Measurements from ENCODE around the gene PDZK1IP1.

Gene PDZK1IP1, protein sequence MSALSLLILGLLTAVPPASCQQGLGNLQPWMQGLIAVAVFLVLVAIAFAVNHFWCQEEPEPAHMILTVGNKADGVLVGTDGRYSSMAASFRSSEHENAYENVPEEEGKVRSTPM

DNA sequence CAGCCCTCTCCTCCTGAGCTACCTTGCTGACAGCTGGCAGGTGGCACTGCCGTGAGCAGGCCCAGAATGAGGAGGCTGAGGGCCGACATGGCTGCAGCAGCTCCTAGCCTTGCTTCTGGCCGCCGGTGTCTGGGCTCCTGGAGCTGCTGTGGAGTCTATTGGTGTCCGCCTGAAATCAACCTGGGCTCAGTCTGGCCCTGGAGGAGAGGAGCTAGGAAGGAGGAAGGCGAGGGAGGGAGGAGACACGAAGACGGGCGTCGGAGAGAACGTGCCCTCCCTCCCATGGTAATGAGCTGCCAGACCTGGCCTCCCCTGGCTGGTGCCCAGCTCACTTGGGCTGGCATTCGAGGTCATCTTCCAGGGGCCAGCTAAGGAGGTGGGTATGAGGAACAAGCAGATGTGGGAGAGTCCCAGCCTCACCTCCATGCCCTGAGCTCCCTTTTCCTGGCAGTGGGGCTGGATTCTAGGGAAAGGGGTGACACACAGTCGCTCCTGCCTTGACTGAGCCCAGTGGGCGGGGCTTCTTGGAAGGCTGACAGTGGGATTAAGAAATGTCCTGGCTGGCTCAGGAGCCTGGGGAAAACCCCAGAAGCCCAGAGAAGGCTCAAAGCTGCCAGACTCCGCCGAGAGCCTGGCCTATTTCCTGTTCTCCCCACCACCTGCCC lies at the start of gene PDZK1IP1:
TSS of gene PDZK1IP1 (minus strand) at position 193 of the 665 bp plus-strand sequence. CDS start at position 89, 104 bp downstream.
- no peak for DNase-seq

DNA sequence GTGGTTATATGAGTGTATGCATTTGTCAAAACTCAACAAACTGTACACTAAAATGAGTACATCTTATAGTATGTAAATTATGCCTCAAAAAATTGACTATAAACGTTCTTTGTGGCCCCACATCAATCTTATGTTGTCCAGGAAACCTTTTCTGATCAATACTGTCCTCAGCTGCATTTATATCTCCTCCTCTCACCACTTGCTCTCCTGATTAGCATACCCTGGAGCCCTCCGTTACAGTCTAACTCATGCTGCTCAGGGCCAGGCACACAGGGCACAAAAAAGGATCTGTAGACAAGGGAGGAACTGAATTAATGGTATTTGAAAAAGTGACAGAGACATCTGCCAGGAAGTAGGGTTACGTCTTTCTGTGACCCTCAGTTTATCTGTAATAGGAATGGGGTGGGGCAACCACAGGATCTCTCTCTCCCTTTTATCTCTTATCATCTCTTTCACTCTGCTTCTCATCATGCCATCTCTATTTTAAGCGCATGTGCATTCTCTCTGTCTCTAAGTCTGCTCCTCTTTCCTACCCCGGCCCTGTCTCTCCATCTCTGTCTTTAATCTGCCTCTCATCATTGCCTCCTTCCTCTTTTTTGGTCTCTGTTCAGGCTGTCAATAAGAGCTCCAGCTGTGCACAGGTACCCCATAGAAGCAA lies 49.2 kb upstream of the PDZK1IP1 start:
- no peak for DNase-seq

DNA sequence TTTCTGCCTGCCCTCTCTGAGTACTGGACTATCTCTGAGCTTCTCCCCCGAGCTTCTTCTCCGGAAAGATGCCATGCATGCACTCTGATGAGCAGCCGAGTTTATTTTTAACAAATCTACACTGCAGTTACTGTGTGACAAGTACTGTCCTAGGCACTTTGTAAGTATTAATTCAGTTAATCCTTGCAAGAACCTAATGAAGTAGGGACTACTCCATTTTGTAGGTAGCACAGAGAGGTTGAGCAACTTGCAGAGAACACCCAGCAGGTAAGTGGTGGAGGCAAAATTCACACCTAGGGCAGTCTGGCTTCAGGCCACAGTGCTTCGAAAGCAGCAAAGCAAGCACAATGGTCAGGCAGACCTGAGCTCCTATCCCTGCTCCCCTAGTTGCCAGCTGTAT lies 46.0 kb upstream of the PDZK1IP1 start:
- no peak for DNase-seq

DNA sequence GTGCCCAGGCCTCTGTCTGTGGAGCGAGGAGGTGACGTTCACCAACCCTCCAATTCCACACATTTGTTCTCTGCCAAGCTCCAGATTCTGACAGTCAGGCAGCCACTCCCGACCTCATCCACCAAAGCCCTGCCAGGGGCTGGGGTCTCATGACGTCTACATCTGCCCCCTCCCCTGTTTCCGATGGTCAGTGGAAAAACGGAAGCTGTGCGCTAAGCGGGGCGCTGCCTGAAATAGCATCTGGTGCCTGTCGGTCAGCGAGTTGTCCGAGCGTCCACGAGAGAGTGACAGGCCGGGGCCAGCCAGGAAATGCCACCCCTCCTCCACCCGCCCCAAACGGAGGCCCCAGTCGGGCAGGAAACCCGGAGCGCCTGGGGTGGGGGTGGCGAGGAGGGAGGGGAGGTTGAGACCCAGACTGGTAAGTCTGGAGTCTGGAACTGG lies 45.4 kb upstream of the PDZK1IP1 start:
- no peak for DNase-seq

DNA sequence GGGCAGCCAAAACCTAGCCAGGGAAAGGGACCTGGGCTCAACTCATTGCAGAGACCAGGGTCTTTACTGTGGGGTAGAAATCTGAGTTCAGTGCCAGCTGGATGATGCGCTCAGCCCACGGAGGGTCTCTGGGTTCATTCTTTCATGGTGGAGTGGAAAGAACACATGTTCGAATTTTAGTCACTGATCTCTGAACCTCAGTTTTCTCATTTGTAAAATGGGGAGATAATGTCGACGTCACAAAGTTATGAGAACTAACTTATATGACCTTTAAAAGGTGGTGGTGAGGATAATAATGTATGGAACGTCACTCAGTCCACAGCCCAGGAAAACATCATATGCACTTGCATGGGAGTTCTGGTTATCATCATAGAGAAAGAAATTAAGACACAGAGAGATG lies 43.4 kb upstream of the PDZK1IP1 start:
- no peak for DNase-seq

DNA sequence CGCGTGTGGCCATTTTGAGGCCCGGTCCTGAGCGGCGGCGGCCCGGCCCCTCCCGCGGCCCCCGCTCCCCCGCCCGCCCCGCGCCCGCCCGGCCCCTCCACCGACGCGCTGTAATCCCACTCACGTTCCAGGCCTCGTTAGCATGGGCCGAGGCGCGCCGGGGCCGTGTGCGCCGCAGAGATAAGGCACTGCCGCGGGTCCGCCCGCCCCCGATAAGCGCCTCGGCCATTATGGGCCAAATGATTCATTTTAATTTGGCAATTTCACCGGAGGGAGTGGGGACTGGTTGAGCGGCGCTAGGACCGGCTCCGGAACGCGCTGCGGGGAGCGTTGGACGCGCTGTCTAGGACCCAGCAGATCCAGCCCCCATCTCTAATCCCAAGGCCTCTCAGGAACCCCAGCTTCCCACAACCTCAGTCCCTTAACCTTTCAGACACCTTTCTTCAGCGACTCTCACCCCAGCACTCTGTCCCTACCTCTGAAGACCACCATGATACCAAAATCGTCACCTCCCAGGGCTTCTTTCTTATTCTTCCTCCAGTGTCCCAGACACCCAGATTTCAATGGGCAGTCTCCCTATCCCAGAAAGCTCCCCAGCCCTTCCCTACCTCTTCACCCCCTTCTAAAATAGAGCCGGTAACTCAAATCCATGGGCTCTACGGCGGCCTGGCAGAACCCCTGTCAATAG lies 42.5 kb upstream of the PDZK1IP1 start, which contains the start of gene TAL1:
TSS of gene TAL1 (minus strand) at position 39 of the 688 bp plus-strand sequence. CDS start 6,337 bp downstream, outside the sequence.
- no peak for DNase-seq

DNA sequence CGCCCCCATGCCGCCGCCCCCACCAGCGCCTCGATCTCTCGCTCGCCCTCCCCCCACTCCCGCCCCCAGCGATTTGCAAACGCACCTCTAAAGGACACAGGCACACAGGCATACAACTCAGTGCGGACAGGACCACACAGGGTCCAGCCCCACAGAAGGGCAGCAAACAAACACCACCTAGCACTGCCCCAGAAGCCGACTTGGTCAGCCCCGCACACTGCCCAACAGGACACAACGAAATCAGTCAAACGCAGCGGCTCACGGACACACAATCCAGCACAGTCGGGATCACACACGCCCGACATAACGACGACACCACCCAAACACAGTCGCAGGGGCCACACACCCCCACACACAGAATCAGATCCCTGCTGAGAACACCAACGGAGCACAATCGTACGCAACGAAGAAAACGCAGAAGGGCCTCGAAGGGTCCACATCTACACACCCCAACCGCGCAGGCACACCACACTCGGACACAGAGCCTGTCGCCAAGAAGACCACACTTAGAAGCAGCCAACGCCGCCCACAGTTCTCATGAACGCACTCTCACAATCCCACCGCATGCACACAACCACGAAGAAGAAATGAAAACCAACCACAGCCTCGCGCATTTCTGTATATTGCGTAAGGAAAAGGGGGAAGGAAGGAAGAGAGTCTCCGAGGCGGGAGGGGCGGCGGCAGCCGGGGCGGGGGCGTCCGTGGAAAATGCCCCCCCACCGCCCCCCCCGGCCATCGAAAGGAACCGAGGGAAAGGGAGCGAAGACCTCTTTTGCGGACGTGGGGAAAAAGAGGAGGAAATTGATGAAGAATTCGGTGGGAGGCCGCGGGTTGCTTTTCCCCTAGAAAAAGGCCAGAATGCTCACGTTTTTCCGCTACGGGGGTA lies 41.7 kb upstream of the PDZK1IP1 start:
- no peak for DNase-seq

DNA sequence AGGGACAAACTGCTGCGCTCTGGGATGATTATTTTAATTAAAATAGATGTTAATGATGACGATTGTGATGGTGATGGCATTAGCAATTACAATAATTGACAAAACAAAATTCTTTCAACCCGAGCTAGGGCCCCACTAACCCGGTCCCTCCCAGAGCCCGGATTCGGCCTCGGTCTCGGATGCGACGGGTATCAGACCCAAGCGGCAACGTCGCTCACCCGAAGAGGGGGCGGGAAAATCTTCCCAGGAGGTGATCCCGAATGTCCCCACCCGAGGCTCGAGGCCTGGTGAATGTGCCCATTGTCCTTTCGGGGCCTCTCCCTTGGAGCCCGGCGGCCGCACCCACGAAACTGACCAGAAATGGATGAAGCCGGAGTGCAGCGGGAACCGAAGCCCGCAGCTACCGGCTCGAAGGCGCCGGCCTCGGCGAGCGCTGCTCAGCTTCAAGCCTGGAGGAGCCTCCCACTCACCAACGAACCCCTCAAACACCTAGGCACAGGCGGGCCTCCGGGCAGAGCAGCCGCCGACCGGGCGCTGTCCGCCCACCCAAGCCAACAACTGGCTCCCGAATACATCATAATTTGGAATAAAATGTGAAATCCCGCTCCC lies 41.0 kb upstream of the PDZK1IP1 start:
- DNase-seq: no peak

DNA sequence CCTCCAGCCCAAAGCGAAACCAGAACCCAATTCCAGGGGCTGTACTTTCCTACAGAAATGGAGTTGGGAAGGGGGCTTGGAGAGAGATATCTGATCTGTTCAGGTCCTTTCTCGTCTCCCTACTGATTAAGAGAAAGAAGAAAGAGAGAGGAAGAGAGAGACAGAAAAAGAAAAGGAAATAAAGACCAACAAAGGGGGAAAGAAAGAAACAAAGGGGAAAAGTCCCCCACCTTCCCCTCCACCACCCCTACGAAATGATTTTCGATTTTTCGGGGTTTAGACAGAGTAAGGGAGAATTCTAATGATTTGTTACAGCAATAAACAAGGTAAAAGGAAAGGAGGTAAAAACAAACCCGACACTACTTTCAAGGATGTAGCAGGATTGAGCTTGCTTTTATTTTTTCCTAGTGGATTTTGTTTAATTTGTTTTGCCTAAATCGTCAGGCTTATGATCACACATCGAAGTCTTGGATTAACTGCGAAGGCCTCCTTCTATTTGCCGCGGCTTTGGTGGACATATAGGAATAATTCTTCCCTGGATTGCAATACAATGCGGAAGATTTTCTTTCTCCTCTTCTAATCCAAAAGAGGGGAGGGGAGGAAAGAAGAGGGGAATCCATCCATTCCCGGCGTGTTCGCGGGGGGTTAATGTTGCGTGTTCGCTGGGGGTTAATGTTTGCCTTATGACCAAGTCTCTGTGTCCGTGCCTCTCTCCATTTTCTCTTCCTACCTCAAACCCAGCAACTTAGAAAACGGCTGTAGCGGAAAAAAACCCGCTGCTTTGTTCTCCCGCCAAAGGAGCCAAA lies 40.3 kb upstream of the PDZK1IP1 start:
- DNase-seq: no peak

DNA sequence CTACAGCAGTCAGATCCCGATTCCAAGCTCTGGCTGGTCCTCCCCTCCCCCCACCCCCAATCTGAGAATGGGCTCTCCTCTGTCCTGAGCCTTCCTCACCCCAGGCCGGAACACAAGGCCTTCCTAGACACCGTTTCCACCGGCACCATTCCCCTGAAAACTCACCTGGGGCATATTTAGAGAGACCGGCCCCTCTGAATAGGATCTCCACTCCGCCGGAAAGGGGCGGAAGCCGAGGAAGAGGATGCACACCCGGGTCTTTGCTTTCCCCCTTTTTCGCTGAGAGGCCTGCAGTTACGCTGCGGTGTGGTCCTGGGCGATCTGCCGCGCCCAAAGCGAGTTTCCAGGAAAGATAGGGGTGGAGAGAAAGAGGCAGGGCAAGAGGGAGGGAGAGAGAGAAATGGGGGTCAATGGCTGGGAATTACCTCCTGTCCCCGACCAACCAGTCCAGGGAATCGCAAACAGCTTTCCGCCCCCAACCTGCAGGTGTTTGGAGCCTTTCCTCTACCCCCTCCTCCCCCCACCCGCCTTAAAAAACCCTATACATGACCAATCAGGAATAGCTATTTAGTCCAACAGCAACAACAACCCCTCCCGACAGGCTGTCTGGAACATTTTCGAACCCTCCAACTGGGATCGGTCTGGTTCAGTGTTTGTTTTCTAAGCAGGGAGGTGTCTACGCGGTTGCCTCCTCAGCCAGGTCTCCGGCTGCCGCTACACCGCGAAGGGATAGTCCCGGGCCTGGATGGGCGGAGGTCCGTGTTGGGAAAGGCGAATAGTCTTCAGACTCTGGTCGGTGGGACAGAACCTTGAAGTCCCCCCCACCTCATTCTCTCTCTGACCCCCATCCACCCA lies 39.4 kb upstream of the PDZK1IP1 start:
- DNase-seq: no peak

DNA sequence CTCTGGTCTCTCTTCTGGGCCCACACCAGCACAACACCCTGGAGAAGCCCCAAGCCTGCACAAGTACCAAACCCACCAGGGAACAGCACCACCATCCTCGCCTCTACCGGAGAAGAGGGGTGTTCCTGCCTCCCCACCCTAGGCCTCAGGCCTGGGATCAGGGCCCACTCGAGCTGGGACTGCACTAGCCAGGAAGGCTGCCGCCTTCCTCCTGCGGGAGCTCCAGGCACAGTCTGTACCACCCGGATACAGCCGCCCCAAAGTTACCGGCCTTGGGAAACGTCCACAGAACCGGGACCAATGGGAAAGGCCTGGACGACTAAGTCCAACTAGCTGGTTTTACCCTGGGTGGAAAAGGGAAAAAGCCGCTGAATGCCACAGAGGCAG lies 38.8 kb upstream of the PDZK1IP1 start:
- no peak for DNase-seq

DNA sequence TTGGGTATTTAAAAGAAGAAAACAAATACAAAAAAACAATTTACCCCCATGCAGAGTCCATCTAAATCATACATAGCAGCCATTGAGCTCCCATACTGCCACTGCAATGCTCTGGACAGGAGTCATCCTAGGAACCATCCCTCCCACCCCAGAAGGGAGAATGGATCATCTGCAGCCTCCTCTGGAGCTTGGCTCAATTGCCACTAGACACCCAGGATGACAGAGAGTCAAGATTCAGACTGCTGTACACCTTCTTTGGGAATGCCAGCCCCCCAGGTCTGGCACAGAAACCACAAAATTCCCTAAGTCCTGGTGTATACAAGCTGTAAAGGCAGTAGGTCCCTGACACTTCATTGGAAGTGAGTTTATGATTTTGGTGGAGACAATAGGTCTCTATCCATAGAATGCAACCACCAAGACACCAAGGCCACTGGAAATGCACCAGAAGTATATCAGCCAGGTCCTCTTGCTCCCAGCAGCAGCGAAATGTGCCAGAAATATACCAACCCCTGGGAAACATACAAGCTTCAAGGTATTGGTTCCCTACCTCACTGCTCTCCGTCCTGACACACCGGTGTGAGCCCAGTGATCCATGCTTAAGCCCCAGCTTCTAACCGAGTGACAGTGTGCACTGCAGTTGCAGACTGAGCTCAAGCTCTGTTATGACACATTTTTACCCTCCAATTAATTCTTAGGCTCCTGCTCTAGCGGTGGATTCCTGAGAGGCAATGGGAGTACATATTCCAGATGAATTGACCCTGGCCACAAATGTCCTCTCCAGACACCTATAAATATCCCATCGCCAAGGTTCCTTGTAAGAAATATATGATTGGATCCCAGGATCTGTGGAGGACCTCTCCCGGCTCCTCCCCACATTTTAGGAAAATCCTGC lies 37.8 kb upstream of the PDZK1IP1 start:
- DNase-seq: no peak

DNA sequence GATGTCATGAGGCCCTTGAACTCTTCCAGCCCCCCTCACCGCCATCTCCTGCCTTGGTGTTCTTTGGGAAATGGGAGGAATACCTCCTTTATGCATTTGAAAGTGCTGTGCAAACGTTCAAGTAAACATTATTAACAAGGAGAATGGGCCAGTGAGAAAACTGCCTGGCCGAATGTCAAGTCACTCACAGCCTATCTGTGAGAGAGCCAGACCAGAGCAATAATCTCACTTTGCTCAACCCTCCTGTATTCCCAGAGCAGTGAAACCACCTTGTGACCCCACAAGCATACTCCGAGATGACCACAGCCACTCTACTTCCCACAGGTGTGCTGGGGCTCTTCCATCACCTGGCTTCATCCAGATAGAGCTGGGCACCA lies 37.0 kb upstream of the PDZK1IP1 start:
- DNase-seq: no peak

DNA sequence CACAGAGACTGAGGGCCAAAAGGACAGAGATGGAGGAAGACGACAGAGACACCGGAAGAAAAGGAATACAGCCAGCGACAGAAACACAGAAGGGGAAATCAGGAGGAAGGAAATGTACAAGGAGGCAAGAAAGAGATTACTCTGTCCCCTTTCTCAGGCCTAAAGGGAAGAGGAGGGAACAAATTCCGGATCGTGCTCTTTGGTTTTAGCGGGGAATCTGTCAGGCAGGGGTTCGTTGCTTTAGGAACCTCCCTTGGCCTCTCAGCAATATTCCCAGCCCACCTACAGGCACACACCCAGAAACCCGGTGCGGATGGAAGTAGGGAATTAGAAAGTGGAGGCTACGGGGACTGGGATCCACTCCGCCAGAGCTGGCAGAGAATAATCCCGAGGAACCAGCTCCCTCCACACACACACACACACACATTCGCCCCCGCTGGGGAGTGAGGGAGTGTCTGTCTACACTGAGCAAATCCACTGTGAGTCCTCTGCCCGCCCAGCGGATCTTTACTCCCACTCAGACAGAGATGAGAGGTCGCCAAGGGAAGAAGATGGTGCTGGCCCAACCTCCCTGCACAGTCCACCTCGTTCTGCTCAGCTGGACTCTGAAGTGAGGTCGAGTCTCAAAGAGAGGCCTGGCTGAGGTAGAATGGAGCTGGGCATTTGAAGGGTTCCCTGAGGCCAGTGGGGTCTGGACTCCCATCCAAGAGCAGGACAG lies 36.4 kb upstream of the PDZK1IP1 start:
- DNase-seq: no peak

DNA sequence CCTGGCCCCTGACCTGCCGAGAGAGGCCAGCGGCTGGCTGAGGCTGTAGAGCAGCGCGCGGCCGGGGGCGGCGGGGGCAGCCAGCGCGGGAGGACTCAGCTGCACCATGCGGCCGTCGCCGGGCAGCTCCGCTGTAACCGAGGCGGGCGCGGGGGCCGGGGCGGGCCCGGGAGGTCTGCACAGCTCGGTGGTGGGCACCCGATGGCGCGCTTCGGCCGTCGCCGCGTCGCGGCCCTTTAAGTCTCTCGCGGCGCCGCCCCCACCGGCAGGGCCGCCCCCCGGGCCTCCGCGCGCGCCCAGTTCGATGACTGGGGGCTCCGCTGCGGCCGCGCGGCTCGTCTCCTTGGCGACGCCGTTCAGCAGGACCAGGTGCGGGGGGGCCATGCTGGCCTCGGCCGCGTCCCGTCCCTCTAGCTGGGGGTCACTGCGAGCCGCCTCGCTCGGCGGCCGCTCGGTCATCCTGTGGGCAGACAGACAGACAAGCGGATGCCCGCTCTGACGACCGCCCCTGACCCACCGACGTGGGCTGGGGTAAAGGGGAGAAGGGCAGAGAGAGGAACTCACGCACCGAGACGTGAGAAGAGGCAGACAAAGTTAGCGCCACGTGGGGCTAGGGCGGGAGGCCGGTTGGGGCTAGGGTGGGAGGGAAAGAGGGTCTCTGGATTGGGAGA lies 35.7 kb upstream of the PDZK1IP1 start:
- DNase-seq: no peak

DNA sequence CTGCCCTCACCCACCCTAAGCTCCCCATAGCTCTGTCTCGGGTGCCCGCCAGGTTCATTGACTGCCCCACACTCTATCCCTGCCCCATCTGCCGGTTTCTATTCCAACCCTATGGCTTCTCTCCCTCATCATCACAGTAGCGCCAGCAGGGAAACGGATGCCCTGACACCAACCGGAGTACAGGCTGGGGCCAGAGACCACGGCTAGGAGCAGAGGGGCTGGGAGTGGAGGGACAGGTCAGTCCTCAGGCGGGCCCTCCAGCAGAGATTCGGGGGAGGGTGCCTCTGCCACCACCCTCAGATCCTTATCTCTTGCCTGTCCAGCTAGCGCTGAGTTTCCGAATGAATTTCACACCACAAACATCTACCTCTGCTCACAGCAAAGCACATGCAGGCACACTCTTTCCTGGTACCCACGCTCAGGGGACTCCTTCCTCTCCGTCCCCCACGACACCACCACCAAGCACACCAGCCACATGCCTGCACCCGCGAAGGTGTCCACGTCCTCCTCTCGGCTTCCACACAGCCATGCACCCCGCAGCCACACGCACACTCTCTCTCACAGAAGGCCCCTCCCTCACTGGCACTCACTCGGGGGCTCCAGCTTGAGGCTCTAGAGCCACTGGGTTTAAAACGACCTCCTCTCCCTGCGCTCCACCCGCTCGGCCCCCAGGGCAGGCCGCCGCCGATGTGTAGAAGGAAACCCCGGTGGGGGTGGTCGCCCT lies 35.0 kb upstream of the PDZK1IP1 start:
- no peak for DNase-seq

DNA sequence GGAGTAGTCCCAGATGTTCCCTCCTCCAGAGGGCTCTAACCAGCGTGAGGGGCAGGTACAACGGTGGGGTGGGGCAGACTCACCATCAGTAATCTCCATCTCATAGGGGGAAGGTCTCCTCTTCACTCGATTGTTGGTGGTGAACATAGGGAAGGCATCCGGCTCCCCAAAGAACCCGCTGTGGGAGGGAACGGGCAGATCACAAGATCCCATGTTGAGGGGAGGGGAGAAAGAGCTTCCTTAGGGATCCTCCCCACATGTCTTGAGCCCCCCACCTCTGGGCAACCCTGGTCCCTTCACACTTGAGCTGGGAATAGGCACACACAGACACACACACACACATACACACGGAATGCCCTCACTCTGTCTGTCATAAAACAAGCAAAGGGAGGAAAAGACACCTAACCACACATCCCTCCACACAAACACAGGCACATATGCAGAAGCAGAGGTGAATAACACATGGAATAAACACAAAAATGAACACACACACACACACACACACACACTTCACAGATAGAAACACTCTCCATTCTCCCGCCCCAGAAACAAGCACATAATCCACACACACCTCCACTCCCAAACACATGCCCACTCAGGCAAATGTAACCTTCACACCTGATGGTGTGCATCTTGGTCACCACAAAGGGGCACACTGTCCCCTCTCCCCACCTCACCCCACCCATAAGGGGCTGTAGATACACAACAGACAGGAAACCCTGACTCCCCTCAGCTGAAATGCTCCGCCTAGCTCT lies 34.3 kb upstream of the PDZK1IP1 start:
- no peak for DNase-seq

Data from NCI-H1092 treated with DMSO at 0.1 percent for 48 hours (cell line).